ENCODE data around the gene CPD. TPM values are rescaled to one million over a fixed set of nuclear protein-coding genes. Genes with fewer than 3 reads are reported as not detected.

The CPD gene
- total and polyA plus RNA-seq, 5 donors from 2014 or later: 6.5 to 40.2 (median 8.5) TPM

Other genes with a start within 250 kb of the CPD start
- 0.25 TPM for gene SLC6A4, start 143.2 kb upstream of the CPD start, total RNA-seq
- gene SLC6A4, start 143.2 kb upstream of the CPD start, polyA plus RNA-seq: under 1 TPM in 1 of 4 donors, not detected in 3; 0.24 TPM
- 30.0 TPM for gene BLMH, start 87.0 kb upstream of the CPD start, total RNA-seq
- 10 to 100 TPM; 16.7 to 21.5 (median 18.9) TPM for gene BLMH, start 87.0 kb upstream of the CPD start, polyA plus RNA-seq
- not detected for gene TMIGD1, start 44.9 kb upstream of the CPD start, total RNA-seq
- gene TMIGD1, start 44.9 kb upstream of the CPD start, polyA plus RNA-seq: not detected
- 51.1 TPM for gene GOSR1, start 98.5 kb downstream of the CPD start, total RNA-seq
- 10 to 100 TPM; 42.8 to 71.4 (median 53.5) TPM for gene GOSR1, start 98.5 kb downstream of the CPD start, polyA plus RNA-seq

Measured in CD4-positive, CD25-positive, alpha-beta regulatory T cell (primary cell).